HG03108 (cell line): ENCODE data around the gene FGF18.
"Not testable (repeated sequence)": the region's sequence is repeated elsewhere in the genome, so short reads cannot be mapped to it uniquely, and the experiment has no call there.

ENCODE experiments used
- ATAC-seq: cut with Tn5 transposase; IDR thresholded peaks from one replicate; pipeline ENCODE4 v1.9.1; 2021; ENCODE audit warnings: moderate library complexity; ENCODE audit not compliant: unreplicated experiment

FGF18 gene

GRCh38 chr5:171398660-171399059 lies 20.8 kb upstream of the FGF18 start:
- ATAC-seq = not testable (repeated sequence)

GRCh38 chr5:171400169-171400568 lies 19.3 kb upstream of the FGF18 start:
- ATAC-seq = no peak

- no peak for ATAC-seq
Observed at GRCh38 chr5:171401167-171401947, 18.1 kb upstream of the FGF18 start.

- not testable (repeated sequence) for ATAC-seq
Observed at GRCh38 chr5:171402751-171403150, 16.7 kb upstream of the FGF18 start.

DNA sequence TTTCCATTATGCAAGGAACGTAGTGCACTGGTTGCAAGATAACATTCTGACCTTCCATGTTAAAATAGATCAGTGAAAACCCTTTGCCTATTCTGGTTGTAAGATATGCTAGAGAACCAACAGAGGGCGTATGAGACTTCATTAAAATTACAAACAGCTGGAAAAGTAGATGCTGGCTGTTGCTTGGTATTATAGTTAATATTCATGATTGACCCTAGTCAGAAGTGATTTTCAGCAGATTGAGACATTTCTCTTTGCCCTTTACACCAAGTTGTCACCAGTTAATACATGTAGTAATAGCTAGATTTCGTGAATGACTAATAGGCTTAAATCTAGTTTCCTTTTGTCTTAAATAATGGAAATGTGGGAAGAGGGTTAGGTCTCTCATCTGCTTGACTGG lies 13.8 kb upstream of the FGF18 start:
- no peak for ATAC-seq

DNA sequence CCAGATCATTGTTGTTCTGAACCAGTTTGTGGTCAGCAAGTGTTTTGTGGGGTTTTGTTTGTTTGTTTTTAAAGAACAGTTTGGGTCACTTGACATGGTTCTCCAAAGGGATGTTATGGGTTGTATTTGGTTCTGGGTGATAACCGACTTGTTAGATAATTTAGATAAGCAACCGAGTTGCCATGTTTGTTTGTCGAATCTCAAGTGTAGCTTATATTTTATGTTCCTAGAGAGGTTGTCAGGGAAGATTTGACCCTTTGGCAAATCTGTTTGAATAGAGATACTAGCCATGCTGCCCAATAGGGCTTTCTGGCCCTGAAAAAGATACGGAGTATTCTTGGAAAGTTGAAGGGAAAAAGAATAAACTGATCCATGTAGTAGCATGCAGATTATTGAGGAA lies 12.2 kb upstream of the FGF18 start:
- ATAC-seq = no peak

- no peak for ATAC-seq
Observed at GRCh38 chr5:171409164-171410136, 10.0 kb upstream of the FGF18 start.

GRCh38 chr5:171410181-171410580 lies 9.3 kb upstream of the FGF18 start:
- ATAC-seq = no peak

- ATAC-seq = no peak
Observed at GRCh38 chr5:171412186-171412585, 7.3 kb upstream of the FGF18 start.

DNA sequence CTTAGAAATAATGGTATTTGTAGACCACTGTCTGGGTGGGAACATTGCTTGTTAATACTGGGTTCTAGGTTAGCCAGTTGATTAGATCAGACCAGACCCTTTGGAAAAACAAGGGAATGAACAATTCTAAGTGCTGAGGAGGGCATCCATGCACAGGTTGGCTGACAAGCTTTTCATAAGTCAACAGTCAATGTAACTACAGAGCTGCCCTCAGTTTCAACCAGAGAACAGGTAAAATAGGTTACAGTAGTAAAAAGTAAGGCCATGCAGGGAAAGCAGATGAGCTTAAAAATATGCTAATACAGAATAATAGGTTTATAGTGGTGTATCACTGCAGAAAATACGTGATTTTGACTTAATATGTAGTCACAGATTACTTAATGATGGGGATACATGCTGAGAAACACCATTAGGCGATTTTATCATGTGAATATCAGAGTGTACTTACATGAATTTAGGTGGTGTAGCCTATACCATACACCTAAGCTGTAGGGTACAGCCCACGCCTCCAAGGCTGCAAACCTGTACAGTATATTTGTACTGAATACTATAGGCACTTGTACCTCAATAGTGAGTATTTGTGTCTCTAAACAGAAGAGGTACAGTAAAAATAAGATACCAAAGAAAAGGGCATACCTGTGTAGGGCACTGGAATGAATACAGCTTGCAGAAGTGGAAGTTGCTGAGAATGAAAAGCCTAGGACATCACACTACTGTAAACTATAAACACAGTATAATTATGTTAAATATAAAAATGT lies 6.1 kb upstream of the FGF18 start:
- ATAC-seq = no peak

DNA sequence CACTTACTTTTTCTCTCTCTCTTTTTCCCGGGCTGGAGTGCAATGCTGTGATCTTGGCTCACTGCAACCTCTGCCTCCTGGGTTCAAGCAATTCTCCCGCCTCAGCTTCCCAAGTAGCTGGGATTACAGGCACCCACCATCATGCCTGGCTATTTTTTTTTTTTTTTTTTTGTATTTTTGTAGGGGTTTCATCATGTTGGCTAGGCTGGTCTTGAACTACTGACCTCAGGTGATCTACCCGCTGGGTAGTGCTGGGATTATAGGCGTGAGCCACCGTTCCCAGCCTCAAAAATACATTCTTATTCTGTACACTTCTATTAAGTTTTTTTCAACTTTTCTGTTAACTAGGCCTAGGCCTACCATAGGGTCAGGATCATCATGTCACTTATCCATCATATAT lies 5.5 kb upstream of the FGF18 start:
- not testable (repeated sequence) for ATAC-seq

- no peak for ATAC-seq
Observed at GRCh38 chr5:171415115-171415730, 4.2 kb upstream of the FGF18 start.

GRCh38 chr5:171416160-171417049 lies 3.0 kb upstream of the FGF18 start:
- ATAC-seq = no peak

- ATAC-seq = peak; percentile 78
Observed at GRCh38 chr5:171418316-171418981, 998 bp upstream of the FGF18 start.

DNA sequence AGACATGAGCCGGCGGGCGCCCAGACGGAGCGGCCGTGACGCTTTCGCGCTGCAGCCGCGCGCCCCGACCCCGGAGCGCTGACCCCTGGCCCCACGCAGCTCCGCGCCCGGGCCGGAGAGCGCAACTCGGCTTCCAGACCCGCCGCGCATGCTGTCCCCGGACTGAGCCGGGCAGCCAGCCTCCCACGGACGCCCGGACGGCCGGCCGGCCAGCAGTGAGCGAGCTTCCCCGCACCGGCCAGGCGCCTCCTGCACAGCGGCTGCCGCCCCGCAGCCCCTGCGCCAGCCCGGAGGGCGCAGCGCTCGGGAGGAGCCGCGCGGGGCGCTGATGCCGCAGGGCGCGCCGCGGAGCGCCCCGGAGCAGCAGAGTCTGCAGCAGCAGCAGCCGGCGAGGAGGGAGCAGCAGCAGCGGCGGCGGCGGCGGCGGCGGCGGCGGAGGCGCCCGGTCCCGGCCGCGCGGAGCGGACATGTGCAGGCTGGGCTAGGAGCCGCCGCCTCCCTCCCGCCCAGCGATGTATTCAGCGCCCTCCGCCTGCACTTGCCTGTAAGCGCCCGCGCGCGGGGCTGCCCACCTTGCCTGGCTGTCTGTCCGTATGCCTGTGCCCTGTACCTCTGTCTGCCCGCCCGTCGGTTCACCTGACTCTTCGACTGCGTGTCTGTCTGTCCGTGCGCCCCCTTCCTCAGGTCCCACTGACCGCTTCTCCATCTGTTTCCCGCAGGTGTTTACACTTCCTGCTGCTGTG lies 412 bp downstream of the FGF18 start:
- ATAC-seq = no peak

DNA sequence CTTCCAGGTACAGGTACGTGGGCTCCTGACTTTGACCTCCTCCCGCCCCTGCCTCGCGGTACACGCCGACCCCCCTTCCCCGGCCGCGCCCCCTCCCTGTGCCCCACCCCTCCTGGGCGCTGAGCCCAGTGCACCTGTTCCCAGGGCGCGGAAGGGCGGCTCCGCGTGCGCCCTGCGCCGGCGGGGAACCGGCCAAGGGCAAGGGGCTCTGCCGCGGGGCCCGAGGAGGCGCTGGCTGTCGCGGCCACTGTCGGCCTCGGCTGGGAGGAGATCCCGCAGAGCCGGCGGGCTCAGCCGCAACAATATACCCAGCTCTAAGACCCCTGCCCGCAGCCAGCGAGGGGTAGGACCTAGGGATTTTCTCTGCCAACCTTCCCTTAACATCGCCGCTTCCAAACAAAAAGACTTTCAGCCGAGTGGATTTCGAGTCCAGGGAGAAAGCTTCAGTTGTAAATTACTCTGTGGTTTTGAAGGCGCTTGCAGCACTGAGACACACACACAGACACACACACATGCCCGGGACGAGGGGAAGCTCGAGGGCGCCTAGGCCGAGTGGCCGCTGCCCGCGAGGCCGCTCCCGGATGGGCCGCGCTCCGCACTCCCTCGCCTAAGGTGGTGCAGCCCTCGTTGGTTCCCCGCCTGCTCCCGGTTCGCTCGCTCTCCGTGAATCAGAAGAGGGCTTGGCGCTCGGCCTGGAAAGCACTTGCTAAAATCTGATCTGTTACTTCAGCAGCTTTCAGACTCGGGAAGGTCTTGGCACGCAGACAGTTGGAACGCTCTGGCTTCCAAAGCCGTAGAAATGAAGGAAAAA lies 1.2 kb downstream of the FGF18 start:
- no peak for ATAC-seq

DNA sequence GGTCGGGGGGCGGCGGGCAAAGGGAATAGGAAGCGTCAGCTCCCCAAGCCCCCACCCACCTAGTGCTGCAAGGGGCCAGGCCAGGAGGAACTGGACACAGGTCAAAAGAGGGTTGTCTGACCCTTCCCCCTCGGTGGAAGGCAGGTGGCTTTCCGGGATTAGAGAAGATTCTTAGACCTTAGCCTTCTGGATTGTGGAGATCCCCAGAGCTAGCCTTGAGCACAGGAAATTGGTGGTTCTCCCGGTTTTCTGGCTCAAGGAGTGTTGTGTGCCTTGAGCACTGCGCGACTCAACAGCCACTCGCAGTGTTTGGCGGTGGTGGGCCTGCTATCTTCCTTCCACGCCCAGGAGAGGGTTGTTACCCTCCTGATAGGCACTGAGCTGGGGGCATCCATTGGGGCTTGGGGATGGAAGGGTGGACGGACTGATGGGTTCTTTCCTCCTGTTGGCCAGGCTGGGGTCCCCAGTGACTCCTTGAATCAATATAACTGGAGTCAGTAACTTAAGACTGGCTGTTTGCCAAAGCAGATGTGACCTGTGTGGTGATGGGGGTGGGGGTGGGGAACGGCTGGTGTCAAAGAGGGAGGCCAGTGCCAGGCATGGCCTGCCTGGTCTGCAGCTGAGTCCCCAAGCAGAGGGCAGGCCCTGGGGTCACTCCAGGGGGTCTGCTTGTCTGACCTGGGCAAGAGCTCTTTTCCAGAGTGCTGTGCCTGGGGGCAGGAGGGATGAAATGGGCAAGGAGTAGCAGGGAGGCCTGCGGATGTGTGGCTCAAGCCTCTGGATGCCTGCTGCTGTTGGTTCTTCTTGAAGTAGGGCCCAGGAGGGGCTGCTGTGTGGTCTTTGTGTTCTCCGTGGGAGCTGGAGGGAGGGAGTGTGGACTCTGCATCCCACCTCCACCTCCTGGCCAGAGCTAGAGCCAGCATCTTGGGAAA lies 2.1 kb downstream of the FGF18 start:
- no peak for ATAC-seq
